ENCODE results near the gene HIRIP3.
"Not testable (repeated sequence)": the region's sequence is repeated elsewhere in the genome, so short reads cannot be mapped to it uniquely, and the experiment has no call there.

HIRIP3 gene

GRCh38 chr16:30025156-30025555, 29.7 kb upstream of the HIRIP3 start:
- Mint-ChIP-seq H3K27me3 (ENCODE audit: low read depth) (peaks cover 47% of the 10 kb centered on the region), H3K4me3 (no peak overlapping the region), H3K4me1 (ENCODE audit: low read depth) (peaks cover 7% of the 10 kb centered on the region), H3K9me3 (no peaks in the 10 kb centered on the region), H3K27ac (no peak overlapping the region), H3K36me3 (ENCODE audit: low read depth) (no peaks in the 10 kb centered on the region)

- H3K27me3 Mint-ChIP-seq (ENCODE audit: low read depth): peaks cover 40% of the 10 kb centered on the region
- no peak overlapping the region for H3K27ac Mint-ChIP-seq
- H3K4me1 Mint-ChIP-seq (ENCODE audit: low read depth): peaks cover 7% of the 10 kb centered on the region
- no peaks in the 10 kb centered on the region for H3K9me3 Mint-ChIP-seq
- no peaks in the 10 kb centered on the region for H3K36me3 Mint-ChIP-seq (ENCODE audit: low read depth)
- H3K4me3 Mint-ChIP-seq: no peak overlapping the region
Measured at GRCh38 chr16:30024451-30024850, 29.0 kb upstream of the HIRIP3 start.

GRCh38 chr16:30023586-30023985, 28.2 kb upstream of the HIRIP3 start:
- Mint-ChIP-seq H3K36me3 (ENCODE audit: low read depth) (no peaks in the 10 kb centered on the region), H3K9me3 (no peaks in the 10 kb centered on the region), H3K4me1 (ENCODE audit: low read depth) (peaks cover 7% of the 10 kb centered on the region), H3K4me3 (no peak overlapping the region), H3K27ac (no peak overlapping the region), H3K27me3 (ENCODE audit: low read depth) (peaks cover 41% of the 10 kb centered on the region)

- no peaks in the 10 kb centered on the region for H3K36me3 Mint-ChIP-seq (ENCODE audit: low read depth)
- no peaks in the 10 kb centered on the region for H3K9me3 Mint-ChIP-seq
- peaks cover 39% of the 10 kb centered on the region for H3K27me3 Mint-ChIP-seq (ENCODE audit: low read depth)
- no peak within 1 kb of the TSS for H3K4me3 Mint-ChIP-seq
- no peak within 1 kb of the TSS for H3K27ac Mint-ChIP-seq
- peaks cover 7% of the 10 kb centered on the region for H3K4me1 Mint-ChIP-seq (ENCODE audit: low read depth)
Measured at GRCh38 chr16:30022887-30023286, 27.5 kb upstream of the HIRIP3 start, which contains the start of gene C16orf92. Gene C16orf92, plus strand, starts transcription at chr16:30023198. Its CDS starts 143 bp downstream, at chr16:30023341.

- Mint-ChIP-seq H3K27ac (no peak overlapping the region), H3K27me3 (ENCODE audit: low read depth) (peaks cover 42% of the 10 kb centered on the region), H3K4me1 (ENCODE audit: low read depth) (peaks cover 5% of the 10 kb centered on the region), H3K9me3 (no peaks in the 10 kb centered on the region), H3K36me3 (ENCODE audit: low read depth) (no peaks in the 10 kb centered on the region), H3K4me3 (no peak overlapping the region)
Measured at GRCh38 chr16:30018731-30019158, 23.3 kb upstream of the HIRIP3 start.

GRCh38 chr16:30017937-30018336, 22.5 kb upstream of the HIRIP3 start:
- not testable (repeated sequence) for H3K9me3 Mint-ChIP-seq; H3K4me3 Mint-ChIP-seq; H3K4me1 Mint-ChIP-seq (ENCODE audit: low read depth); H3K27ac Mint-ChIP-seq; H3K36me3 Mint-ChIP-seq (ENCODE audit: low read depth)
- H3K27me3 Mint-ChIP-seq (ENCODE audit: low read depth): peaks cover 43% of the 10 kb centered on the region

- peaks cover 5% of the 10 kb centered on the region for H3K4me1 Mint-ChIP-seq (ENCODE audit: low read depth)
- H3K4me3 Mint-ChIP-seq: no peak overlapping the region
- no peaks in the 10 kb centered on the region for H3K36me3 Mint-ChIP-seq (ENCODE audit: low read depth)
- H3K27me3 Mint-ChIP-seq (ENCODE audit: low read depth): peaks cover 49% of the 10 kb centered on the region
- H3K27ac Mint-ChIP-seq: no peak overlapping the region
- no peaks in the 10 kb centered on the region for H3K9me3 Mint-ChIP-seq
Measured at GRCh38 chr16:30017277-30017656, 21.9 kb upstream of the HIRIP3 start.

- Mint-ChIP-seq H3K36me3 (ENCODE audit: low read depth) (peaks cover 1% of the 10 kb centered on the region), H3K4me1 (ENCODE audit: low read depth) (peaks cover 8% of the 10 kb centered on the region), H3K9me3 (no peaks in the 10 kb centered on the region), H3K27ac (no peak overlapping the region), H3K27me3 (ENCODE audit: low read depth) (peaks cover 55% of the 10 kb centered on the region), H3K4me3 (no peak overlapping the region)
Measured at GRCh38 chr16:30016555-30017276, 21.3 kb upstream of the HIRIP3 start.

GRCh38 chr16:30015450-30015849, 20.0 kb upstream of the HIRIP3 start:
- H3K9me3 Mint-ChIP-seq; H3K36me3 Mint-ChIP-seq (ENCODE audit: low read depth); H3K4me3 Mint-ChIP-seq; H3K27ac Mint-ChIP-seq; H3K4me1 Mint-ChIP-seq (ENCODE audit: low read depth): not testable (repeated sequence)
- H3K27me3 Mint-ChIP-seq (ENCODE audit: low read depth): peaks cover 50% of the 10 kb centered on the region

- H3K9me3 Mint-ChIP-seq; H3K4me1 Mint-ChIP-seq (ENCODE audit: low read depth); H3K4me3 Mint-ChIP-seq; H3K27ac Mint-ChIP-seq; H3K36me3 Mint-ChIP-seq (ENCODE audit: low read depth): not testable (repeated sequence)
- H3K27me3 Mint-ChIP-seq (ENCODE audit: low read depth): peaks cover 55% of the 10 kb centered on the region
Measured at GRCh38 chr16:30012598-30012997, 17.2 kb upstream of the HIRIP3 start.

GRCh38 chr16:30011714-30012504, 16.5 kb upstream of the HIRIP3 start:
- Mint-ChIP-seq H3K27ac (no peak overlapping the region), H3K4me1 (ENCODE audit: low read depth) (peaks cover 2% of the 10 kb centered on the region), H3K4me3 (peak overlapping the region; percentile 85), H3K36me3 (ENCODE audit: low read depth) (peaks cover 1% of the 10 kb centered on the region), H3K9me3 (no peaks in the 10 kb centered on the region), H3K27me3 (ENCODE audit: low read depth) (peaks cover 51% of the 10 kb centered on the region)

- peaks cover 46% of the 10 kb centered on the region for H3K27me3 Mint-ChIP-seq (ENCODE audit: low read depth)
- H3K27ac Mint-ChIP-seq: no peak within 1 kb of the TSS
- peak within 1 kb of the TSS; percentile 85 for H3K4me3 Mint-ChIP-seq
- peaks cover 1% of the 10 kb centered on the region for H3K36me3 Mint-ChIP-seq (ENCODE audit: low read depth)
- H3K9me3 Mint-ChIP-seq: no peaks in the 10 kb centered on the region
- H3K4me1 Mint-ChIP-seq (ENCODE audit: low read depth): peaks cover 2% of the 10 kb centered on the region
Measured at GRCh38 chr16:30010844-30011713, 15.7 kb upstream of the HIRIP3 start, which contains the start of gene DOC2A. Gene DOC2A, minus strand, starts transcription at chr16:30011027. Its CDS starts 805 bp downstream, at chr16:30010222.

- Mint-ChIP-seq H3K9me3 (no peaks in the 10 kb centered on the region), H3K4me1 (ENCODE audit: low read depth) (peaks cover 2% of the 10 kb centered on the region), H3K27ac (no peak overlapping the region), H3K36me3 (ENCODE audit: low read depth) (peaks cover 1% of the 10 kb centered on the region), H3K4me3 (peak overlapping the region; percentile 51), H3K27me3 (ENCODE audit: low read depth) (peaks cover 43% of the 10 kb centered on the region)
Measured at GRCh38 chr16:30009990-30010843, 14.8 kb upstream of the HIRIP3 start.

Data from T-helper 1 cell treated with Interleukin-12 subunit alpha and Interleukin-12 subunit beta and Interleukin-4 antibody, amounts not matched to agents 30 μg/mL and 1 μg/mL, for 36 hours (primary cell).